Measurements from ENCODE around the gene CST5. TPM values are rescaled to one million over a fixed set of nuclear protein-coding genes. Genes with fewer than 3 reads are reported as not detected.

CST5 gene
- total and polyA plus RNA-seq, 7 donors = not detected

DNA sequence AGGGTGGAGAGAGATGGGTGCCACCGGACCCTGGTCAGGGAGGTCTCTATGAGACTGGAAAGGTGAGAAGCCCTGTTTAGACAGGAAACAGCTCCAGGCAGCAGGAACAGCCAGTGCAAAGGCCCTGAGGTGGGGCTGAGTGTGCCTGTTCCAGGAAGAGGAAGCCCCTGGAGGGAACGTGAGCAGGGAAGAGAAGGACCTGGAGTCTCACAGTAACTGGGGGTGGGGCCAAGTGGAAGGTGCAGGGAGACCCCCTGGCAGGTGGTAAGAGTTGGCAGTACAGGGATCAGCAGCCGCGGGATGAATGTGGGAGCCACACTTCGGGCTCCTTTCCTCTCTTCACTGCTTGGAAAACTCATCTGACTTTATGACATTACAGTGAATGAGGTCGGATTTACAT, 43.8 kb upstream of the CST5 start:
- H3K4me3 ChIP-seq = no peak overlapping the region
- no peak for DNase-seq
- WGBS, 2 donors = 65 to 74% methylated on average over 6 of the region's 6 CpGs
- no peak overlapping the region for H3K27ac ChIP-seq
- H3K27me3 ChIP-seq = no peaks in the 10 kb centered on the region
- H3K9me3 ChIP-seq = no peaks in the 10 kb centered on the region
- H3K4me1 ChIP-seq = peaks cover 0 to 17% (median 14%) of the 10 kb centered on the region in 4 donors
- intact Hi-C loops (cut with DNase I) = no loop called here
- TF ChIP-seq EP300 (IDR thresholded peaks at IDR 0.05) = no peak
- no peak for TF ChIP-seq POLR2A (IDR thresholded peaks at IDR 0.05)
- TF ChIP-seq, protein P1, sequence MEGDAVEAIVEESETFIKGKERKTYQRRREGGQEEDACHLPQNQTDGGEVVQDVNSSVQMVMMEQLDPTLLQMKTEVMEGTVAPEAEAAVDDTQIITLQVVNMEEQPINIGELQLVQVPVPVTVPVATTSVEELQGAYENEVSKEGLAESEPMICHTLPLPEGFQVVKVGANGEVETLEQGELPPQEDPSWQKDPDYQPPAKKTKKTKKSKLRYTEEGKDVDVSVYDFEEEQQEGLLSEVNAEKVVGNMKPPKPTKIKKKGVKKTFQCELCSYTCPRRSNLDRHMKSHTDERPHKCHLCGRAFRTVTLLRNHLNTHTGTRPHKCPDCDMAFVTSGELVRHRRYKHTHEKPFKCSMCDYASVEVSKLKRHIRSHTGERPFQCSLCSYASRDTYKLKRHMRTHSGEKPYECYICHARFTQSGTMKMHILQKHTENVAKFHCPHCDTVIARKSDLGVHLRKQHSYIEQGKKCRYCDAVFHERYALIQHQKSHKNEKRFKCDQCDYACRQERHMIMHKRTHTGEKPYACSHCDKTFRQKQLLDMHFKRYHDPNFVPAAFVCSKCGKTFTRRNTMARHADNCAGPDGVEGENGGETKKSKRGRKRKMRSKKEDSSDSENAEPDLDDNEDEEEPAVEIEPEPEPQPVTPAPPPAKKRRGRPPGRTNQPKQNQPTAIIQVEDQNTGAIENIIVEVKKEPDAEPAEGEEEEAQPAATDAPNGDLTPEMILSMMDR (IDR thresholded peaks at IDR 0.05) = no peak
- TF ChIP-seq POLR2AphosphoS5 (IDR thresholded peaks at IDR 0.05) = no peak
- H3K36me3 ChIP-seq = no peaks in the 10 kb centered on the region

DNA sequence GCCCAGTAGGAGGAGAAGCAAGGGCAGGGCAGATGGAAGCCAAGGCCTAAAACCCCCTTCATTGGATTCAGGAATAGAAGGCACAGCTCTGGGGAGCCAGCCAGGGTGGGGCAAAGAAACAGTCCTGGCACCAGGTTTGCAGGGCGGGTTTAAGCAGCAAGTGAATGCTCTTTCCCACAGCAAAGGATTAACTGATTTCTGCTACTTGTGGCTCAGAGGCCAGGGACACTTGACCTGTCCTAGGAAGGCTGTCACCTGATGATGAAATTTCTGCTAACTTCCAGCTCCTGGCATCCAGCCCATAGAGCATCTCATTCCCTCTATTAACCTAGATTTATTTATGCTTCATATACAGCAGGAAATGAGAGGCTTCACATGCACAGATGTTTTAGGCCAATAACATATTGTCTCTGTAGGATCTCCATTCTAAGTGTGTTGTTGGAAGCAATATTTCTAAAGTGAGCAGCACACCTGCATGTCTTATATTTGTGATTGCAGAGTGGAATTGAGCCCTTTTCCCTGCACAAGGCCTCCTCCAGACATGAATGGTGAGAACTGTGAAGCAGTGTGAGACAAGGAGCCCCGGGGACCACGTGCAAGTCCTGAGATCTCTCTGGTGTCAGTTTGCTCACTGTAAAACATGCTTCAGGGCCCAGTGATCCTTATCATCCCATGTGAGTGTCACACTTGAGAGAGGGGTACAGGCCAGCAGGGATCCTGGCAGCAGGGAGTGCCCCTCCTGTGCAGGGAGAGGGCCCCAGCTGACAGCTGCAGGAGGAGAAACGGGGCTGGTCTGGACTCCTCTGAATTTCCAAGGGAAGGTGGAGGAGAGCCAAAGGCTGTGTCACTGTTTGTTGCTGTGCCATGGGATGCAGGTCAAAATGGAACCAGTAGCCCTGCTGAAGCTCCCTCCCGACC, 41.1 kb upstream of the CST5 start:
- no peak overlapping the region for H3K4me3 ChIP-seq
- H3K4me1 ChIP-seq = peaks cover 0 to 17% (median 14%) of the 10 kb centered on the region in 4 donors
- WGBS, 2 donors = 33 to 57% methylated on average over 5 of the region's 5 CpGs
- TF ChIP-seq POLR2AphosphoS5 (IDR thresholded peaks at IDR 0.05) = no peak
- no peak for TF ChIP-seq POLR2A (IDR thresholded peaks at IDR 0.05)
- TF ChIP-seq EP300 (IDR thresholded peaks at IDR 0.05) = no peak
- TF ChIP-seq, protein P1 (IDR thresholded peaks at IDR 0.05) = no peak
- intact Hi-C loops (cut with DNase I) = no loop called here
- no peaks in the 10 kb centered on the region for H3K9me3 ChIP-seq
- no peaks in the 10 kb centered on the region for H3K27me3 ChIP-seq
- no peaks in the 10 kb centered on the region for H3K36me3 ChIP-seq
- no peak overlapping the region for H3K27ac ChIP-seq
- no peak for DNase-seq

DNA sequence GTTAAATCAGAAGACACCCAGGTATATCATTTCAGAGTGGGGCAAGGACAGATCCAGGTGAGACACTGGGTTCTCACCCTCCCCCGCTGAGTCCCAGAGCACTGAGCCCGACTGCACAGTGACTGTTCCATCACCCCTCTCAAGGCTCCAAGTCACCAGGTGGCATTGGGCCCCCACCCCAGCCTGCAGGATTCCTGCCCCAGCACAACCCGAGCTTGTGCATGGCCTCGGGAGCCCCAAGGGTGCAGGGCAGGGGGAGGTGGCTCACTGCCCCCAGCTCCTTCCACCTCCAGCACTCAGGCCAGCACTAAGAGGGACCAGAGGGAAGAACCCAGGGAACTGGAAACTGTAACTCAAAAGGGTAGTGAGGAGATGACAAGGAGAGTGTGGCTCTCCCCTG, 39.3 kb upstream of the CST5 start:
- H3K4me3 ChIP-seq = no peak overlapping the region
- intact Hi-C loops (cut with DNase I) = no loop called here
- no peak overlapping the region for H3K27ac ChIP-seq
- peaks cover 0 to 17% (median 14%) of the 10 kb centered on the region in 4 donors for H3K4me1 ChIP-seq
- H3K27me3 ChIP-seq = no peaks in the 10 kb centered on the region
- no peaks in the 10 kb centered on the region for H3K36me3 ChIP-seq
- WGBS, 2 donors = 64 to 78% methylated on average over 4 of the region's 4 CpGs
- no peak for TF ChIP-seq POLR2AphosphoS5 (IDR thresholded peaks at IDR 0.05)
- no peak for TF ChIP-seq EP300 (IDR thresholded peaks at IDR 0.05)
- TF ChIP-seq, protein P1 (IDR thresholded peaks at IDR 0.05) = no peak
- TF ChIP-seq POLR2A (IDR thresholded peaks at IDR 0.05) = no peak
- no peaks in the 10 kb centered on the region for H3K9me3 ChIP-seq
- DNase-seq = no peak

DNA sequence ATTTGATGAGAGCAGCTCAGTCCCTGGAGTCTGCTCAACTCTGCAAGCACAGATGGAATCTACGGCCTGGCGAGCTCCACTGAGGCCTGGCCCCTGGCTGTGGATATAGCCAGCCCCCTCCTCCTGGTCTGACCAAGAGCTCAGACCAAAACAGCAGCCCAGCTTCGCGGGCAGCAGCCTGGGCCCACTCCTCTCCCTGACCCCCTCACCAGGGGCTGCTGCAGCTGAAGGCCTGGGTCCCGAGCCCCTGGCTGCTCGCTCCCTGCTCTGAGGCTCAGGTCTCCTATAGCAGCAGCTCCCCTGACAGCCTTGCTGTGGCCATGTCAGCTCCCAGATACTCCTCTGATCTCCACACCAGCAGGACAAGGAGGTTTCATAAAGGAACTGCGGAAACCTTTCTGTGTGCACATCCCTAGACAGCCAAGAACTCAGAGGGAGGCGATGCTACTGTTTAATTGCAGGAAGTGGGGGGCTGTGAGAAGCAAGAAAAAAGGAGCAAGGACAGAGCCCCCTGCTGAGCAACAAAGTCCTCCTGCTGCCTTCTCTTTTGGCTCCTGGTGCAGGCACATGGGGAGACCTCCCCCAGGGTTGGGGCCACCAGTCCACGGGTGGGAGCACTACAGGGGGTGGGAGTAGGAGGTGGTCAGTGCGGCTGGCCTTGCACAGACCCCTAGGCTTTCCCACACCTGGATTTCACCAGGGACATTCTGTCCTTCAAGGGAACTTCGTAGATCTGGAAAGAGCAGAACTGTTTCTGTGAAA, 38.7 kb upstream of the CST5 start:
- Histone ChIP-seq H3K27ac (no peak overlapping the region), H3K27me3 (no peaks in the 10 kb centered on the region), H3K36me3 (no peaks in the 10 kb centered on the region), H3K4me3 (no peak overlapping the region), H3K9me3 (no peaks in the 10 kb centered on the region), H3K4me1 (peaks cover 0 to 17% (median 14%) of the 10 kb centered on the region in 4 donors)
- whole genome bisulfite sequencing, 2 donors = 61 to 70% methylated on average over 11 of the region's 11 CpGs
- intact Hi-C loops (cut with DNase I) = no loop called here
- TF ChIP-seq POLR2AphosphoS5 (IDR thresholded peaks at IDR 0.05) = no peak
- no peak for TF ChIP-seq EP300 (IDR thresholded peaks at IDR 0.05)
- DNase-seq = no peak

Measured in sigmoid colon (tissue), 7 donors.